Measurements from ENCODE around the gene ZNF189.

DNA sequence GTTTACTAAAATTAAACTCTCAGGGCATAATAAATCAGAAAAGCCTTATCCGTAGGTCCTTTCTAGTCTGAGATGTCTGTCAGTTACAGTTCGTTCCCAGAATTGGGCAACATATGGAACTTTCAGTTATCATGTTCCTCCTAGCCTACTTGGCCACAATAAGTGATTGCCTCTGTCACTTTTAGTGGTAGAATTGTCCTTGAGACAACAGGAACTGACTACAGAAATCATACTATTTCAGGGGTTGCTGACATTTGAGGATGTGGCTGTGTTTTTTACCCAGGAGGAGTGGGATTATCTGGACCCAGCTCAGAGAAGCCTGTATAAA, 956 bp downstream of the ZNF189 start:
- TF ChIP-seq POLR2A (IDR thresholded peaks at IDR 0.05; ENCODE audit: low read depth, low read length) (no peak), TAF1 (IDR thresholded peaks at IDR 0.05; ENCODE audit: low read depth, low read length) (no peak), POLR2AphosphoS5 (IDR thresholded peaks at IDR 0.05; ENCODE audit: low read depth, low read length) (no peak), POU2F2 (IDR thresholded peaks at IDR 0.05; ENCODE audit: low read depth, low read length) (no peak), SPI1 (IDR thresholded peaks at IDR 0.05; ENCODE audit: low read depth, low read length) (no peak)

Measured in GM12891 (cell line).